ENCODE data around the gene SHKBP1. TPM values are rescaled to one million over a fixed set of nuclear protein-coding genes. Genes with fewer than 3 reads are reported as not detected.

The SHKBP1 gene
- total RNA-seq, 1 donor from 2014 or later, result 170 TPM

GRCh38 chr19:40616178-40616577, 39.5 kb downstream of the SHKBP1 start:
- no peak overlapping the region for H3K27ac Mint-ChIP-seq (ENCODE audit: unreplicated experiment)

GRCh38 chr19:40616941-40617340, 40.3 kb downstream of the SHKBP1 start:
- peaks cover 20% of the 10 kb centered on the region for H3K27me3 Mint-ChIP-seq (ENCODE audit: unreplicated experiment)
- H3K4me3 Mint-ChIP-seq (ENCODE audit: unreplicated experiment), result no peak overlapping the region

More at GRCh38 chr19:40616178-40616577, 39.5 kb downstream of the SHKBP1 start:
- H3K27me3 Mint-ChIP-seq (ENCODE audit: unreplicated experiment), result peaks cover 18% of the 10 kb centered on the region
- H3K9me3 Mint-ChIP-seq (ENCODE audit: unreplicated experiment), result peaks cover 12% of the 10 kb centered on the region
- peaks cover 5% of the 10 kb centered on the region for H3K36me3 Mint-ChIP-seq (ENCODE audit: unreplicated experiment)
- no peak for TF ChIP-seq CTCF (IDR thresholded peaks at IDR 0.05; ENCODE audit: partially characterized antibody, unreplicated experiment)
- peaks cover 3% of the 10 kb centered on the region for H3K4me1 Mint-ChIP-seq (ENCODE audit: low read depth, unreplicated experiment)
- no peak for DNase-seq
- H3K4me3 Mint-ChIP-seq (ENCODE audit: unreplicated experiment), result no peak overlapping the region

GRCh38 chr19:40617961-40618360, 41.3 kb downstream of the SHKBP1 start:
- H3K4me3 Mint-ChIP-seq (ENCODE audit: unreplicated experiment), result no peak overlapping the region
- no peak for DNase-seq
- peaks cover 3% of the 10 kb centered on the region for H3K4me1 Mint-ChIP-seq (ENCODE audit: low read depth, unreplicated experiment)
- H3K9me3 Mint-ChIP-seq (ENCODE audit: unreplicated experiment), result peaks cover 4% of the 10 kb centered on the region
- H3K27me3 Mint-ChIP-seq (ENCODE audit: unreplicated experiment), result peaks cover 12% of the 10 kb centered on the region
- no peak for TF ChIP-seq CTCF (IDR thresholded peaks at IDR 0.05; ENCODE audit: partially characterized antibody, unreplicated experiment)
- no peak overlapping the region for H3K27ac Mint-ChIP-seq (ENCODE audit: unreplicated experiment)
- H3K36me3 Mint-ChIP-seq (ENCODE audit: unreplicated experiment), result peaks cover 5% of the 10 kb centered on the region

More at GRCh38 chr19:40616941-40617340, 40.3 kb downstream of the SHKBP1 start:
- Mint-ChIP-seq H3K9me3 (ENCODE audit: unreplicated experiment) (peaks cover 12% of the 10 kb centered on the region), H3K27ac (ENCODE audit: unreplicated experiment) (no peak overlapping the region), H3K4me1 (ENCODE audit: low read depth, unreplicated experiment) (peaks cover 3% of the 10 kb centered on the region), H3K36me3 (ENCODE audit: unreplicated experiment) (peaks cover 5% of the 10 kb centered on the region)
- no peak for DNase-seq
- TF ChIP-seq CTCF (IDR thresholded peaks at IDR 0.05; ENCODE audit: partially characterized antibody, unreplicated experiment), result no peak

GRCh38 chr19:40619333-40620160, 42.9 kb downstream of the SHKBP1 start:
- no peak overlapping the region for H3K27ac Mint-ChIP-seq (ENCODE audit: unreplicated experiment)
- DNase-seq, result no peak
- peaks cover 5% of the 10 kb centered on the region for H3K4me1 Mint-ChIP-seq (ENCODE audit: low read depth, unreplicated experiment)
- H3K9me3 Mint-ChIP-seq (ENCODE audit: unreplicated experiment), result peaks cover 4% of the 10 kb centered on the region
- H3K27me3 Mint-ChIP-seq (ENCODE audit: unreplicated experiment), result peaks cover 9% of the 10 kb centered on the region
- H3K36me3 Mint-ChIP-seq (ENCODE audit: unreplicated experiment), result peaks cover 5% of the 10 kb centered on the region
- H3K4me3 Mint-ChIP-seq (ENCODE audit: unreplicated experiment), result no peak overlapping the region
- TF ChIP-seq CTCF (IDR thresholded peaks at IDR 0.05; ENCODE audit: partially characterized antibody, unreplicated experiment), result no peak

GRCh38 chr19:40620161-40620485, 43.5 kb downstream of the SHKBP1 start:
- H3K9me3 Mint-ChIP-seq (ENCODE audit: unreplicated experiment), result peaks cover 3% of the 10 kb centered on the region
- H3K36me3 Mint-ChIP-seq (ENCODE audit: unreplicated experiment), result peaks cover 5% of the 10 kb centered on the region
- TF ChIP-seq CTCF (IDR thresholded peaks at IDR 0.05; ENCODE audit: partially characterized antibody, unreplicated experiment), result no peak
- peaks cover 2% of the 10 kb centered on the region for H3K4me1 Mint-ChIP-seq (ENCODE audit: low read depth, unreplicated experiment)
- no peak for DNase-seq
- peaks cover 5% of the 10 kb centered on the region for H3K27me3 Mint-ChIP-seq (ENCODE audit: unreplicated experiment)
- H3K27ac Mint-ChIP-seq (ENCODE audit: unreplicated experiment), result no peak overlapping the region
- no peak overlapping the region for H3K4me3 Mint-ChIP-seq (ENCODE audit: unreplicated experiment)

Measured in glutamatergic neuron (in vitro differentiated cells).